ENCODE results near the gene POLN. TPM values are rescaled to one million over a fixed set of nuclear protein-coding genes. Genes with fewer than 3 reads are reported as not detected.

The POLN gene
- total and polyA plus RNA-seq, 2 of the 4 experiments (the other 2 are of a cell fraction): 0.63 to 0.72 TPM

GRCh38 chr4:2040391-2041238 is 201.3 kb downstream of the POLN start:
- H3K9ac ChIP-seq (ENCODE audit: low read depth, low read length): no peak overlapping the region
- no peak overlapping the region for H3K23ac ChIP-seq (ENCODE audit: low read depth, low read length)
- no peak overlapping the region for H4K91ac ChIP-seq (ENCODE audit: insufficient read depth, low read depth, low read length)
- no peak overlapping the region for H4K5ac ChIP-seq (ENCODE audit: low read depth, low read length)
- 8% methylated on average over 42 of the region's 91 CpGs; no CpG with 5 or more reads in 1 of the 2 experiments for WGBS, 2 experiments (ENCODE audit: extremely low coverage in 2 of 2, insufficient read length in 1 of 2)
- H3K4me3 ChIP-seq (ENCODE audit: insufficient read depth, low read depth, low read length): peak overlapping the region; percentile 74; the same call in 1 of the 2 replicates
- no peak overlapping the region for H3K56ac ChIP-seq (ENCODE audit: extremely low read depth, insufficient read depth, low read length)
- POLR2A ChIA-PET (ENCODE audit: unreplicated experiment): no interaction called here
- no peak overlapping the region for H2BK15ac ChIP-seq (ENCODE audit: low read depth, low read length)
- DNase-seq: no peak
- no peaks in the 10 kb centered on the region; the same call in 1 of the 2 replicates for H3K4me1 ChIP-seq (ENCODE audit: control insufficient read depth, insufficient read depth, low read length)
- H3K9me1 ChIP-seq (ENCODE audit: insufficient read depth, low read length): no peaks in the 10 kb centered on the region
- no peak overlapping the region for H3K27ac ChIP-seq (ENCODE audit: insufficient read depth, low read length)
- no peak overlapping the region for H4K8ac ChIP-seq (ENCODE audit: low read depth in 2 of 2, low read length in 2 of 2)
- no peak overlapping the region for H3K4ac ChIP-seq (ENCODE audit: low read depth, low read length)
- H2AK5ac ChIP-seq (ENCODE audit: low read depth, low read length): no peak overlapping the region
- H2BK5ac ChIP-seq (ENCODE audit: low read depth, low read length, poor library complexity, severe bottlenecking): no peak overlapping the region
- no peak overlapping the region for H2BK20ac ChIP-seq (ENCODE audit: low read depth, low read length)
- H2BK120ac ChIP-seq (ENCODE audit: low read depth, low read length): no peak overlapping the region
- no peak overlapping the region for H2AK9ac ChIP-seq (replicated peaks; ENCODE audit: low read depth, low read length, poor library complexity)
- H3K27me3 ChIP-seq (ENCODE audit: control insufficient read depth, insufficient read depth, low read length): peaks cover 29% of the 10 kb centered on the region
- H3K79me1 ChIP-seq (ENCODE audit: low read depth in 1 of 2, low read length in 2 of 2): 0 out of 4 replicates have a peak, but pooled peaks cover 0 to 7% of the 10 kb centered on the region in 2 experiments
- dilution Hi-C loops (cut with HindIII; ENCODE audit: low sequenced_read_pairs, unreplicated experiment) (no loop called here), intact Hi-C loops (cut with micrococcal nuclease) (no loop called here), in situ Hi-C loops (cut with MboI; ENCODE audit: low sequenced_read_pairs) (no loop called here)
- H3K9me3 ChIP-seq (ENCODE audit: control insufficient read depth, insufficient read depth, low read length): no peaks in the 10 kb centered on the region; the same call in 1 of the 2 replicates
- peaks cover 2% of the 10 kb centered on the region; the same call in 1 of the 2 replicates for H3K36me3 ChIP-seq (ENCODE audit: control insufficient read depth, insufficient read depth, low read length)
- no peaks in the 10 kb centered on the region for H4K20me1 ChIP-seq (ENCODE audit: insufficient read depth, low read length)
- no TSS peak for BruUV-seq (replicated peaks)
- H3K14ac ChIP-seq (replicated peaks; ENCODE audit: low read depth, low read length): no peak overlapping the region
- H3K4me2 ChIP-seq (ENCODE audit: low read depth, low read length): no peak overlapping the region; the same call in 1 of the 2 replicates
- no peak for ATAC-seq (ENCODE audit: low read depth)
- CTCF ChIA-PET: no interaction called here
- TF ChIP-seq MAFK (IDR thresholded peaks at IDR 0.05; ENCODE audit: low read depth, low read length) (no peak), RFX5 (IDR thresholded peaks at IDR 0.05; ENCODE audit: low read depth, low read length) (no peak), USF2 (IDR thresholded peaks at IDR 0.05; ENCODE audit: low read depth, low read length) (no peak), BHLHE40 (IDR thresholded peaks at IDR 0.05; ENCODE audit: low read depth, low read length) (no peak), ELK1 (IDR thresholded peaks at IDR 0.05; ENCODE audit: borderline replicate concordance, low read depth, low read length) (no peak), RAD21 (IDR thresholded peaks at IDR 0.05; ENCODE audit: low read length) (no peak), POLR2A (IDR thresholded peaks at IDR 0.05; ENCODE audit: low read depth, low read length) (no peak), SMC3 (IDR thresholded peaks at IDR 0.05; ENCODE audit: low read depth, low read length) (no peak), CHD1 (IDR thresholded peaks at IDR 0.05; ENCODE audit: low read depth, low read length) (no peak), CEBPB (IDR thresholded peaks at IDR 0.05; ENCODE audit: low read depth, low read length) (no peak), MAZ (IDR thresholded peaks at IDR 0.05; ENCODE audit: borderline replicate concordance, low read depth, low read length) (no peak), MXI1 (IDR thresholded peaks at IDR 0.05; ENCODE audit: borderline replicate concordance, low read depth, low read length) (no peak)
- peak overlapping the region; percentile 98 for H2AFZ ChIP-seq (replicated peaks; ENCODE audit: low read length, poor library complexity)
- H3K18ac ChIP-seq (ENCODE audit: low read depth, low read length): no peak overlapping the region

All from IMR-90 (cell line).